Activated CD8-positive, alpha-beta memory T cell treated with anti-CD3 and anti-CD28 coated beads for 24 hours (primary cell): ENCODE measurements around the gene GPX7.
A peak's percentile ranks its signal among the peaks of the same experiment; 100 is the strongest.

Experiments used
- DNase-seq: peaks from one replicate; pipeline ENCODE4 v3.0.0-alpha.2; 2020

GPX7 gene

DNA sequence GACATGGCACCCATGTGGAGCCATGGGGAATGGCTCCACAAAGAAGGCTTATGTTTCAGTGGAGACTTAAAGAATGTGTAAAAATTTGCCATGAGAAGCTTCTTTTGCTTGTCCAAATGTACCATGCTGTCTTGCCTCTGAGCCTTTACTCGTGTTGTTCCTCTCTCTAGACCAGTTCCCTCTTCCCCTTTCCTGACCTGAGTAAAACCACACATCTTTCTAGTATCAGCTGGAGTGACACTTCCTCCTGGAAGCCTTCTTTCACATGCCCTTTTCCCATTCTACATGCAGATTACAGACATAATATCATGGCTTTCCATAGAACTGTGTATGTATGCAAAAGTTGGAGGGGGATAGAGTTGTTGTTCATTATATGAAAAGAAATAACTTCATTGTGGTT, 13.6 kb upstream of the GPX7 start:
- no peak for DNase-seq

DNA sequence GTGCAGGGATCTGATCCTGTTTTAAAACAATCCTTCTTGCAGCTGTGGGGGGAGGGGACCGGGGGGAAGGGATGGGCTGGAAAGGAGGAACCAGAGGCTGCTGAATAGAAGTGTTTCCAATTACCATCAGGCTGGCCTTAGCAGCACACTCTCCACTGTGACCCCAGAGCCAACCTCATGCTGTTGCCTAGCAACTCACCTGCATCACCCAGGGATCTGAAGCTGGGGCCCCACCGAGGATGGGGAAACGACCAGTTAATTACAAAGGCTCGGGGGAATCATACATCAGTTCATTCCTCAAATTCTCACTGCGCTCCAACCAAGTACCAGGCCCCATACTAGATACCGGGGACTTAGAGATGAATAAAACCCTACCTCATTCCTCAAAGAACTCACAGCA, 11.9 kb upstream of the GPX7 start:
- no peak for DNase-seq

DNA sequence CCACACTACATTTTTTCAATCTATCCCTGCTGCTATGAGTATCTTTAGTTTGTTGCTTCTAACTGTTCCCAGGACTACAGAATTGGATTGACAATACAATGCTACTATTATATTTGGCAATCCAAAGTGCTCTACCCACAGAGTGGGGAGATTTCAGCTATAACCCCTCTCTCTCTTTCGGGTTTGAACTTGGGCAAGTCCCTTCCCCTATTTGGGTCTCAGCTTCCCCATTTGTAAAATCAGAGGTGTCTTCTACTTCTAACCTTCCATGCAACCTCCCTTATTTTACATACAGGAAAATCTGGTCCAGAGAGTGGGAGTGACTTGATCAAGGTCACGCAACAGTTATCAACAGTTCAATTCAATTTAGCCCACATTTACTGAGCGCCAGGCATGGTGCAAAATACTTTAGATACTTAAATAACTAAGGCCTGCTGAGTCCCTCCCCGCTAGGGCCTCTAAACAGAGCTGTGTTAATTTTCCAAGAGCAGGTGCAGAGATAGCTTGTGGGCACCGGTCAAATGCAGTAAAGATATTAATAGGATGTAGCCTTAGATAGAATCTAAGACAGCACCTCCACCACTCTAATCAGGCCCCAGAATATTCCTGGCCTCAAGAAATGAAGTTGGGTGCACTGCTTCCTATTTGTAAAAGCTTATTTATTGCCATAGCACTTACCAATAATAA, 9.4 kb upstream of the GPX7 start:
- no peak for DNase-seq

DNA sequence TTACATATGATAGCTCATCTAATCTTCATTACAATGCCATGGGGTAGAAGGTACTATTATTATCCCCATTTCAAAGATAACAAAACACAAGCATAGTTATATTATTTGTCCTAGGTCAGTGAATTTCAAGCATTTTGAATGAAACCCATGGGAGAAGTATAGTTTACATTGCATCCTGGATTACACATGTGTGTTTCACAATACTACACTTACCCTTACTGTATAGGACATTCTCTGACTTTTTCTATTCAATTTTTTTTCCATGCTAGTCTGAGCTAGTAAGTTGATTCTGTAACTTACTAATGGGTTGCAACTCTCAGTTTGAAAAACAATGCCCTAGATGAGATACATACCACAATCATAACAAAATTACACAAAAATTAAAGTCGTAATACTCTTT, 8.7 kb upstream of the GPX7 start:
- no peak for DNase-seq

DNA sequence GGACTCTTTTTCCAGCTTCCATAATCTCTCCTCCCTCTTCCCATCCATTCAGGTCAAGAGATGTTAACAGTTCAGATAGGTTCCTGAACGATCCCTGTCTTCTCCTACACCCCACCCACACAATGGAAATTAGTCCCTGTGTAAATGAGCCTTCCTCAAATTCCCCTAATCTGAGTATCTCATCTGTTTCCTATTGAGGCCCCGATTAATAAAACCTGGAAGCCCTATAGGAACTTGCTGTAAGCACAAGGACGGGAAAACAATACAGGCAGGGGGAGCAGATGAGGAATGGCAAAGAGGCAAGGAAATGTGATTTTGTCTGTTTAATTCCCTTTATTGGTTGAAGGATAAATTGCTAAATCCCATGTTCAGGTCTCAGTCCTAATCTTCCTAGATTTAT, 7.1 kb upstream of the GPX7 start:
- no peak for DNase-seq

DNA sequence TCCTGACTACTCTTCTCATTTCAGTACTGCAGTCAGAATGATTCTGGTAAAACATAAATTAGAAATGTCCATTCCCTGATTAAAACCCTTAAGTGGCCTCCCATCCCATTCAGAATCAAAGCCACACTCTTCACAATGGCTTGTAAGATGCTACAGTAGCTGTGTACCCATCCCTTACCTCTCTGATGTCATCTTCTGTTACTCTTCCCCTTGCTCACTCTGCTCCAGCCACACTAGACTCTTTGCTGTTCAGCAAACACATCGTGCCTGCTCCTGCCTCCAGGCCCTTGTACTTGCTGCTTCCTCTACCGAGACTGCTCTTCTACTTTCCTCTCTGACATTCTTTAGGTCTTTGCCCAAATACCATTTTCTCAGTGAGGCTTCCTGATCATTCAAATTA, 4.3 kb upstream of the GPX7 start:
- DNase-seq: no peak

DNA sequence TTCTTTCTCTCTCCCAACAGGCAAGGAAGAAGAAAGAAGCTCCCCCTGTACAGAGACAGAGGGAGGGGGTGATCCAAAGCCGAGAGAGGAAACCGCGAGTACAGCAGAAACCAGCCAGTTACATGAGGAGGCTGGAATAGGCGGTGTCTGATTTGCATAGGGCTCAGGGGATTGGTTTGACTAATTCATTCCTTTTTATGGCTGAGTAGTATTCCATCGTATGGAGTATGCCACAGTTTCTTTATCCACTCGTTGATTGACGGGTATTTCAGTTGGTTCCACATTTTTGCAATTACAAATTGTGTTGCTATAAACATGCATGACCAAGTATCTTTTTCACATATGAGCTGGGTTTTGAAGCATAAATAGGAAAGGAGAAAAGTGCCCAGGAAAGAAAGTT, 3.4 kb upstream of the GPX7 start:
- no peak for DNase-seq

DNA sequence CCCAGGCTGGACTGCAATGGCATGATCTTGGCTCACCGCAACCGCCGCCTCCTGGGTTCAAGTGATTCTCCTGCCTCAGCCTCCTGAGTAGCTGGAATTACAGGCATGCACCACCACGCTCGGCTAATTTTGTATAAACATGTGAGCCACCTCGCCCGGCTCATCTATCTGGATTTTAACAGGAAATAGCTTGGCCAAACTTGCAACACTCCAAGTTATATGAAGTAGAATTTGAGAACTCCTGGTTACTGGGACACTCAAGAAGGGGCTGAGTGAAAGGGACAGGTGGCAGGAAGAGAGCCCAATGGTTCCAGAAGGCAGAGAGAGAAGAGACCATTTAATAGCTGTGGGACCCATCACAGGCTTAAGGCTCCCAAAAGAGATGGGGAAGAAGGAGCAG, 2.9 kb upstream of the GPX7 start:
- no peak for DNase-seq

DNA sequence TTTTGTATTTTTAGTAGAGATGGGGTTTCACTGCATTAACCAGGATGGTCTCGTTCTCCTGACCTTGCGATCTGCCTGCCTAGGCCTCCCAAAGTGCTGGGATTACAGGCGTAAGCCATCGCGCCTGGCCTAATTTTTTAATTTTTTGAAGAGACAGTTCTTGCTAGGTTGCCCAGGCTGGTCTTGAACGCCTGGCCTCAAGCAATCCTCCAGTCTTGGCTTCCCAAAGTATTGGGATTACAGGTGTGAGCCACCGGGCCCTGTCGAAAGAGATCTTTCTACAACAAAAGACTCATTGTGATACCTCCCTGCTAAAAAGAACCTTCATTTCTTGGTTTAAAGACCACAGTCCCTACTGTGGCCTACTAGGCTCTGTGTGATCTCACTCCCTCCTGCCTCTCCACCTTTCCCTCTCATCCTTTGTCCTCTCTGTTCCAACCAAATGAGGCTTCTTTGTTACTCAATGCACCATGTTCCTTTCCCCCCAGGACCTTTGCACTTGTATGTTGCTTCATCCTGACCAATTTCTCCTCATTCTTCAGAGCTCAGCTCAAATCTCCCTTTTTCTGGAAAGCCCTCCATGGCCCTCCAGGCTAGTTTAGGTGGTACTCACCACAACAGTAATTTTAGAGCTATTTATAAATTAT, 1.5 kb upstream of the GPX7 start:
- DNase-seq: no peak

DNA sequence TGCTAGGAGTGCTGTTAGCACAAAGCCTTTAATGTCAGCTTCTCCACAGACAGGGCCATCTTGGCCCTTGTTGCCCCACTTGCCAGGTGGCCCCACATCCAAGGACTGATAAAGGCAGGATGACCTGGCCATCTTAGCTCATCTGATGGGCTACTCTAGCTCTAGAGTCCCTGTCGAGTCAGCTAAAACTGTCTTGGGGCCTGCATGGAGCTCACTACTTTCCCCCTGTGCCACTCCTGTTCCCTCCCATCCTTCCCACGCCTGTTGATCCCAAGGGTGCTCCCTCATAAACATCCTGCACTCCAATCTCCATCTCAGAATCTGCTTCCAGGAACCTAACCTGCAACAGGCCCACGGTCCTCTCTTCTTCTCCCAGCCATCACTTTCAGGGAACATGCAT, 652 bp upstream of the GPX7 start:
- DNase-seq: no peak

DNA sequence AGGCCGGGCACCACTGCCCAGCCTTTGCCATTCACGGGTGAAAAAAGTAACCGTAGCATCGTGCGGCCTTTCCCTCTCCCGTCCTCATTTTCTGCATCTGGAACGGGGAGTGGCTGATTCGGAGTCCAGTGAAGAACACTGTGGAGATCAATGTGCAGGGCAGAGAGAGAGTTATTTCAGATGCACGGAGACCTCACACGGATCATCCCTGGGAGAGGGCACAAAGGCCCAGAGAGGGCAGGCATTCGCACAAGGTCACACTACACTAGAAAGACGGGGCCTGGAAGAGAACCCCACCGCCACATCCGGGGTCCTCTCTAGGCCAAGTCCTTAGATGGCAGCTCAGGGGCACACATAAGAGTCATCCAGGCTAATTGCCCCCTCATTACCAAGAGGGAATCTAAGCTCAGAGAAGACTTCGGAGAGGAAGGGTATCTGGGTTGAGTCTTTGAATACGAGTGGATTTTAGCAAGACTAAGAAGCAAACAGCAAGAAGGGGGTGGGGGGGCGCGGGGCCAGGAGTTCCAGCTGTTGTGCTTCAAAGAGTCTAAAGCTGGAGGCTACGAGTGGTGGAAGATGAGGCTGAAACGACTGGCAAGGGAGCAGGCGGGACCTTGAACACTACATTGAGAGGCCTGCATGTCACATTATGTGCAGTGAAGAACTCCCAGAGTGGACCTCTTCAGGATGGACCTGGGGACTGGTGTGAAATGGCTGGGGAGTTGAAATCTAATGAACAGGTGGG, 857 bp downstream of the GPX7 start:
- DNase-seq: peak; percentile 73

DNA sequence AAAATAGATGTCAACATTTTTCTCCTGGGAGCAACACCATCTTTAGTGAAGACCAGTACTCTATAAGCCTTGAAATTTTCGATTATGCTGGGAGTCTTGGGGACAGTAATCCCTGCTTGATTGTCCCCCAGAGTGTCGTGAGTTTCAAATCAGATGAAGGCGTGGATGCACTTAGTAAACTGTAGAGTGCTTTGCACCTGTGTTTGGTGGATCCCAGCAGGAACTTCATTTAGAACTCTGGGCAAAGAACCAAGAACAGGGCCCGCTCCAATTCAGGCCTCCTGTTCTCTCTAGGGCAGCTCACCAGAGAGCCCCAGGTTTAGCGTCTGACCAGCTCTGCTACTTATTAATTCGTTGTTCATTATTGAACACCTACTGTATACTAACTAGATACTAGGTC, 1.5 kb downstream of the GPX7 start:
- DNase-seq: no peak

DNA sequence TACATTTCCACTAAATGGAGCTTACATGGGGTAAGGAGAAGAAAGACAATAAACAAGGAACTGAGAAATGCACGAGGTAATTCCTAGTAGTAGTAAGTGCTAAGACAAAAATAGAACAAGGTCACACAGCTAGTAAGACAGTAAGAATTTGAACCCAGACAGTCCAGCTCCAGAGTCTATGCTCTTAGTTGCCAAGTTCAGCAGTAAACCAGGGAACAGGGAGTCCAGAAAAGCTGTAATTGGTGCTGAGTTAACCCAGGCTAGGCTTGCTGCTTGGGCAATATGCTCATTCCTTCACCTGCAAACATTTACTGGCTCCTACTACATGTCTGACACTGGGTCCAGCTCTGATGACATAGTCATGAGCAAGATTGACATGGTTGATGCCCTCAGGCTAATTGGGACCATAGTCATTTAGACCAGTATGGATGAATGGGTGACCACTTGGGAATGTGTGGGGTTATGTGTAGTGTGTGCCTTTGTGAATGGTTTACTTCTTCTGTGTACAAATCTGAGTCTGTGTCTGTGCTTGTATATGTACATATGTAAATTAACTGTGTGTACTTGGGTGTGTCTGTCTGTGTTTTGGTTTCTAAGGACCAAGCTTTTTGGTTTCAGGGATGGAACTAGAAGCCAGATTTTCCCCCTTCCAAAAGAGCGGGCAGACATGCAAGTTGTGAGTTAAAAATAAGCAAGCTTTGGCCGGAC, 2.0 kb downstream of the GPX7 start:
- DNase-seq: no peak

DNA sequence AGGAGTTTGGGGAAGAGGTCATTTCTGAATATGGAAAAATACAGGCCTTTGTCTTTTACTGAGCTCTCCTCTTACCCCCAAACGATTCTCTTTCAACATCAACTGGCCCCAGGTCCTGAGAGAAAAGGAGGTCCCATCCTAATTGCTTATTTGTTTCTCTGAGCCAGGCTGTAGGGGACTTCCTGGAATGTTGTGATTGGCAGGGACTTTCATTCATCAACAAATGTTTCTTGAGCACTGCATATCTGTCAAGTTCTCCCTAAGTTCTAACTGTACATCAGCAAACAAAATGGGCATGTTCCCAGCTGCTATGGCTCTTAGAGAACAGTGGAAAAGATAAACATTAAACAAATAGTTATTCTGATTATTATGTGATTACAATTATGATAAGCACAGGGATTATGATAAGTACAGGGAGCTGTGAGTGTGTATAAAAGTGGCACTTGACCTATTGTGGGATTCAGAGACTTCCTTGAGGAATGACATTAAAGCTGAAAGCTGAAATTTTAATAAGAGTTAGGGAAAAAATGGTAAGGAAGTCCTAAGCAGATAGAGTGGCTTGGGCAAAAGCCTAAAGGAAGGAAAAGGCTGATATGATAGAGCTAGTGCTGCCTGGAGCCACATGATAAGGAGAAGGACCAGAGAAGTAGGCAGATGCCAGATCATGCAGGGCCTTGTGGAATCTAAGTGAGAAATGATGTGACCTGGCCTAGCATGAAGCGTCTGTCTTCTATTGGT, 11.6 kb downstream of the GPX7 start:
- DNase-seq: no peak

DNA sequence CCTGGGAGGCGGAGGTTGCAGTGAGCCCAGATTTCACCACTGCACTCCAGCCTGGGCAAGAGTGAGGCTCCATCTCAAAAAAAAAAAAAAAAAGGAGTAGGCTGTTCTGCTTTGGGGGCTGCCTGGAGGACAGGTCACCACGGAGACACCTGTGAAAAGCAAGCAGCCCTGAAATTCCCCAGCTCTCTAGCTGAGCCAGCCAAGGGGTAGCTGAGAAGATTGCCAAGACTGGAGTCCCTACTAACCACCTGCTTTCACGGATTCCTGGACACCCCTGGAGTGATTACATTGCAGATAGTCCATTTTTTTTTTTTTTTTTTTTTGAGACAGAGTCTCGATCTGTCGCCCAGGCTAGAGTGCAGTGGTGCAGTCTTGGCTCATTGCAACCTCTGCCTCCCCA, 12.5 kb downstream of the GPX7 start:
- no peak for DNase-seq

DNA sequence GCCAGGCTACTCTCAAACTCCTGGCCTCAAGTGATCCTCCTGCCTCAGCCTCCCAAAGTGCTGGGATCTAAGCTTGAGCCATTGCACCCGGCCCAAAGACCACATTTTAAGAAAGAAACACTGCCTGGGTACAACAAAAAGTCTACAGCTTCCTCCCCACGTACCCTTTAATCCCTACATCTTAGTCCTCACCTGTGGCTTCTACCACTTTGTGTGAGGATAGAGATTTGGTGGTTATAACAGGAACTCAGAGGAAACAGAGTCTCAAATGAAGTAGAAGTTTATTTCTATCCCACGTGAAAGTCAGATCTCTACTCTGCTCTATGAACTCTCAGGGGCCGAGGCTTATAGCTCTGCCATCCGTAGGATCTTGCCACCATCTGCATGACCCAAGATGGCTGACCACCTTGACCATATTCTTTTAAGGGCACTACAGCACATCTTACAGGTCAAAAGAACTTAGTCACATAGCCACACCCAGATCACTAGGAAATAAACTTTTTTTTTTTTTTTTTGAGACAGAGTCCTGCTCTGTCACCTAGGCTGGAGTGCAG, 13.4 kb downstream of the GPX7 start:
- DNase-seq: no peak

DNA sequence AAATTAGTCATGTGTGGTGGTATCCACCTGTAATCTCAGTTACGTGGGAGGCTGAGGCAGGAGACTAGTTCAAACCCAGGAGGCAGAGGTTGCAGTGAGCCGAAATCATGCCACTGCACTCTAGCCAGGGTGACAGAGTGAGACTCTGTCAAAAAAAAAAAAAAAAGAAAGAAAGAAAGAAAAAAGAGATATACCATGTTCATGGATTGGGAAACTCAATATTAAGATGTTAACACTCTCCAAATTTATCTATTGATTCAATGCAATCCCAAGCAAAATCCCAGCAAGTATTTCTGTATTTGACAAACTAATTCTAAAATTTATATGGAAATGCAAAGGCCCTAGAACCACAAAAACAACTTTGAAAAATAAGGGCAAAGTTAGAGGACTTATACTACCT, 19.8 kb downstream of the GPX7 start:
- DNase-seq: no peak

DNA sequence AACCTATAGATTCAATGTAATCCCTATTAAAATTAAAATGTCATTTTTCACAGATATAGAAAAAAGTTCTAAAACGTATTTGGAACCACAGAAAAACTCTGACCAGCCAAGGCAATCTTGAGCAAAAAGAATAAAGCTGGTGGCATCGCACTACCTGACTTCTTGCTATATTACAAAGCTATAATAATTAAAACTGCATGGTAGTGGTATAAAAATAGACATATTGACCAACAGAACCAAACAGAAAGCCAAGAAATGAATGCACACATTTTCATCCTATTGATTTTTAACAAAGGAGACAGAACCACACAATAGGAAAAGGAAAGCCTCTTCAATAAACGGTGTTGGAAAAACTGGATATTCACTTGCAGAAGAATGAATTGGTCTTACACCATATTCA, 21.6 kb downstream of the GPX7 start:
- DNase-seq: no peak

DNA sequence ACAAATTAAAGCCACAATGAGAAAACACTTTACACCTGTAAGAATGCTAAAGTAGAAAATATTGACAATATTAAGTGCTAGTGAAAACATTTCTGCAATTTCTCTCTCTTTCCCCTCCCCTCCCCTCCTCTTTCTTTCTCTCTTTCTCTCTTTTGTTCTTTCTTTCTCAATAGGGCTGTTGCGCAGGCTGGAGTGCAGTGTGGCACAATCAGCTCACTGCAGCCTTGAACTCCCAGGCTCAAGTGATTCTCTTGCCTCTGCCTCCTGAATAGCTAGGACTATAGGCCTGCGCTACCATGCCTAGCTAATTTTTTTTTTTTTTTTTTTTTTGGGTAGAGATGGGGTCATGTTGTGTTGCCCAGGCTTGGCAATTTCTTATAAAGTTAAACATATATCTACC, 24.9 kb downstream of the GPX7 start:
- DNase-seq: no peak

DNA sequence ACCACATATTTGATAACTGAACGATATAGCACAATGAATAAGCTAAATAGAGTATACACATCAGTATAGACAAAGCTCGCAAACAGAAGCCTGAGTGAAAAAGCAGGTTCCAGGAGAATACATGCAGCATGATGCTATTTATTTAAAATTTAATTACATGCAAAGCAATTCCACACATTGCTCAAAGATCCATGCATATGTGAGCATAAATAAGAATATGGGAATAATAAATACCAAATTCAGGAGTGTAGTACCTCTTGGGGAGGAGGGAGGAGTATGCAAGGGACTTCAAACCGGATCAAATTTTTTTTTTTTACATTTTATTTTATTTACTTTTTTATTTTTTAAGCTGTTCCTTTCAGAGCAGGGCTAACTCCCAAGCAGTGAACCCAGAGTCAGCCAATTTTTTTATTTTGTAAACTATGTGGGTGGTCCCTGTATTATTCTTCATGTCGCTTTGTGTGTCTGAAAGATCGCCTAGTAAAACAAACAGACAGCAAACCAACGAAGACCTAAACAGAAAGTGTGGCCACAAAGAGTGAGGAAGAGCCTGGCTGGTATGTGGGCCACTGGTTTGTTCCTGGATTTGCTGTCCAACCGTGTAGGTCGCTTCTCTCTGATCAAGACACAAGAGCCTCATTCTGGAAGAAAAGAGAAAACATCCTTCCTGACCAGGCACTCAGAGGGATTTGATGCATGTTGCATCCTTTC, 26.6 kb downstream of the GPX7 start:
- no peak for DNase-seq

DNA sequence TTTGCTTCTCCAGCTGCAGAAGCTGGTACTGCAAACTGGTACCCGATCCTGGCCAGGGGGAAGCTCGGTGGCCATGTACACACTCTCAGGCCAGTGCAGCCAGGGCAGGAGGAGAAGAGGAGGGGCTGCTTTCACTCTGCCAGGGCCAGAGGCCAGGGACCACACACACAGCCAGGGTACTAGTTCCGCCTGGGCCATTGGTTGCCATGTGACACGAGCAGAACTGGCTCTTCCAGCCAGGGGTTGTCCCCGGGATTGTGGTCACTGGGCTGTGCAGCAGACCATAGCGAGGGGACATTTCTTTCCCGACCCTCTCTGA, 27.1 kb downstream of the GPX7 start:
- DNase-seq: no peak

DNA sequence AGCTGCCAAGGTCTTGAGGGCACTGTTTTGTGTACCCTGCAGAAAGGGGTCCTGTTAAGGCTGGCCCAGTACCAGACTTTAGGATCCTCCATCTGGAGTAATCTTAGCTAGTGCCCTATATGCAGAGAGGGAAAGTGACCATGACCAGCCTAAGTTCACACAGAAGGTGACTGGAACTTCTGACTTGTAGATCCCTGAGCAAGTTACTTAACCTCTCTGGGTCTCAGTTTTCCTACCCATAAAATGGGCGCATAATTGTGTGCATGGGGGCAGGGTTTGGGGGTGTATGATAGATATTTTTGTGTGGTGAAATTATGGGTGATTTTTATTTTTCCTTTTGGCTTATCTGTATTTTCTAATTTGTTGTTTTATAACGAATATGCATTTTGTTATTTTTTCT, 27.5 kb downstream of the GPX7 start:
- no peak for DNase-seq
